GM19025 (cell line): Measurements from ENCODE around the gene COG7.
"Not testable (repeated sequence)": the region's sequence is repeated elsewhere in the genome, so short reads cannot be mapped to it uniquely, and the experiment has no call there.

Experiments
- ATAC-seq: cut with Tn5 transposase; IDR thresholded peaks from one replicate; pipeline ENCODE4 v1.9.1; 2021; ENCODE audit warnings: mild to moderate bottlenecking, low read depth, moderate library complexity; ENCODE audit not compliant: unreplicated experiment

COG7 gene

GRCh38 chr16:23416816-23417215, 36.2 kb downstream of the COG7 start:
- no peak for ATAC-seq

GRCh38 chr16:23414731-23415130, 38.3 kb downstream of the COG7 start:
- ATAC-seq, result no peak

- ATAC-seq, result no peak
Observed at GRCh38 chr16:23410176-23410575, 42.8 kb downstream of the COG7 start.

GRCh38 chr16:23409522-23409921, 43.5 kb downstream of the COG7 start:
- no peak for ATAC-seq

- no peak for ATAC-seq
Observed at GRCh38 chr16:23408823-23409298, 44.1 kb downstream of the COG7 start.

- no peak for ATAC-seq
Observed at GRCh38 chr16:23408242-23408822, 44.7 kb downstream of the COG7 start.

- ATAC-seq, result no peak
Observed at GRCh38 chr16:23407436-23408127, 45.4 kb downstream of the COG7 start.

GRCh38 chr16:23406546-23407240, 46.3 kb downstream of the COG7 start:
- ATAC-seq, result no peak

GRCh38 chr16:23406024-23406423, 47.0 kb downstream of the COG7 start:
- no peak for ATAC-seq

- ATAC-seq, result no peak
Observed at GRCh38 chr16:23403547-23403946, 49.4 kb downstream of the COG7 start.

GRCh38 chr16:23402100-23402499, 50.9 kb downstream of the COG7 start:
- ATAC-seq, result no peak

- ATAC-seq, result no peak
Observed at GRCh38 chr16:23401139-23401538, 51.9 kb downstream of the COG7 start.

- not testable (repeated sequence) for ATAC-seq
Observed at GRCh38 chr16:23400447-23400846, 52.5 kb downstream of the COG7 start.

GRCh38 chr16:23398987-23399805, 53.8 kb downstream of the COG7 start:
- ATAC-seq, result no peak

- ATAC-seq, result no peak
Observed at GRCh38 chr16:23397464-23397863, 55.5 kb downstream of the COG7 start.

GRCh38 chr16:23395732-23396131, 57.3 kb downstream of the COG7 start:
- no peak for ATAC-seq

- ATAC-seq, result no peak
Observed at GRCh38 chr16:23394141-23394831, 58.7 kb downstream of the COG7 start.

- ATAC-seq, result no peak
Observed at GRCh38 chr16:23392223-23392600, 60.8 kb downstream of the COG7 start.

- no peak for ATAC-seq
Observed at GRCh38 chr16:23391381-23392222, 61.4 kb downstream of the COG7 start.
